Sigmoid colon (tissue), 3 donors: ENCODE data around the gene NFX1.

ENCODE experiments used
- POLR2A ChIP-seq, 2 donors: fragments of 450-650 bp; IDR thresholded peaks; one replicate each; pipeline ENCODE4 v1.6.1; 2016; ENCODE audit warnings: antibody characterized with exemption in 2 of 2, mild to moderate bottlenecking in 2 of 2, moderate library complexity in 2 of 2
- TF ChIP-seq, protein P1 (sequence below), 4 experiments: fragments of 450-650 bp in 3 of 4; fragments of 200-600 bp in 1 of 4; IDR thresholded peaks; one replicate each; pipeline ENCODE4 v1.5.1; 2016 to 2019; ENCODE audit warnings: antibody characterized with exemption in 4 of 4, mild to moderate bottlenecking in 3 of 4, moderate library complexity in 2 of 4

DNA sequence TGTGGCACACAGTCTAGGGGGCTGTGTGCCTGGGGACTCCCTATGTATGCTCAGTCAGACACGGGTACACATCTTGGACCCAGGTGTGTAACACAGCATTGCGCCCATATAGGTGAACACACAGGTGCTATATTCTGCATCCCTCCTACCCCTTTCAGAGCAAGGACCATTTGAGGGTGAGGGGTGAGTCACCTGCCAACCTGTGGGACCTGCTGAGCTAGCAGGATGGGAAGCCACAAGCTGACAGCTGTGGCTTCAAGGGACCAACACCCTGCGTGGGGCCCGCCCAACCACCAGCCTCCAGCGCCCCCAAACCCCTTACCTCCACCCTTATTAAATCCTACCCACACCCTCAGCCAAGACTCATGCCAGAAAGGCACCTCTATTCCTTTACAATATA lies 126.7 kb downstream of the NFX1 start:
- TF ChIP-seq, protein P1, sequence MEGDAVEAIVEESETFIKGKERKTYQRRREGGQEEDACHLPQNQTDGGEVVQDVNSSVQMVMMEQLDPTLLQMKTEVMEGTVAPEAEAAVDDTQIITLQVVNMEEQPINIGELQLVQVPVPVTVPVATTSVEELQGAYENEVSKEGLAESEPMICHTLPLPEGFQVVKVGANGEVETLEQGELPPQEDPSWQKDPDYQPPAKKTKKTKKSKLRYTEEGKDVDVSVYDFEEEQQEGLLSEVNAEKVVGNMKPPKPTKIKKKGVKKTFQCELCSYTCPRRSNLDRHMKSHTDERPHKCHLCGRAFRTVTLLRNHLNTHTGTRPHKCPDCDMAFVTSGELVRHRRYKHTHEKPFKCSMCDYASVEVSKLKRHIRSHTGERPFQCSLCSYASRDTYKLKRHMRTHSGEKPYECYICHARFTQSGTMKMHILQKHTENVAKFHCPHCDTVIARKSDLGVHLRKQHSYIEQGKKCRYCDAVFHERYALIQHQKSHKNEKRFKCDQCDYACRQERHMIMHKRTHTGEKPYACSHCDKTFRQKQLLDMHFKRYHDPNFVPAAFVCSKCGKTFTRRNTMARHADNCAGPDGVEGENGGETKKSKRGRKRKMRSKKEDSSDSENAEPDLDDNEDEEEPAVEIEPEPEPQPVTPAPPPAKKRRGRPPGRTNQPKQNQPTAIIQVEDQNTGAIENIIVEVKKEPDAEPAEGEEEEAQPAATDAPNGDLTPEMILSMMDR (IDR thresholded peaks at IDR 0.05): no peak
- TF ChIP-seq POLR2A (IDR thresholded peaks at IDR 0.05): no peak
